GM23338 (cell line): ENCODE data around the gene PSMD13.

ENCODE experiments used
- CREB1 ChIP-seq: fragments of 250-450 bp; sonication (Bioruptor Pico); IDR thresholded peaks from 2 replicates; pipeline ENCODE4 v1.5.0; 2020; ENCODE audit warnings: low read depth, mild to moderate bottlenecking, moderate library complexity
- EZH2 ChIP-seq: fragments of 200-600 bp; sonication (generic); IDR thresholded peaks from one replicate; pipeline ENCODE4 v1.8.0; 2017; ENCODE audit warnings: antibody characterized with exemption, mild to moderate bottlenecking, low read depth; ENCODE audit not compliant: unreplicated experiment
- EZH2phosphoT487 ChIP-seq: fragments of 200-600 bp; sonication (generic); IDR thresholded peaks from one replicate; pipeline ENCODE4 v1.8.1; 2018; ENCODE audit warnings: antibody characterized with exemption; ENCODE audit not compliant: unreplicated experiment
- JUNB ChIP-seq: IDR thresholded peaks from one replicate; pipeline ENCODE4 v1.6.1; 2016; ENCODE audit warnings: antibody characterized with exemption; ENCODE audit not compliant: unreplicated experiment
- NANOG ChIP-seq: IDR thresholded peaks from 2 replicates; pipeline ENCODE4 v1.6.1; 2016; ENCODE audit warnings: antibody characterized with exemption, borderline replicate concordance
- POLR2AphosphoS5 ChIP-seq: IDR thresholded peaks from 2 replicates; pipeline ENCODE4 v1.6.1; 2016; ENCODE audit warnings: antibody characterized with exemption, low read depth
- REST ChIP-seq: IDR thresholded peaks from one replicate; pipeline ENCODE4 v1.6.1; 2018; ENCODE audit warnings: antibody characterized with exemption; ENCODE audit not compliant: unreplicated experiment
- STAT1 ChIP-seq: IDR thresholded peaks from one replicate; pipeline ENCODE4 v1.6.1; 2016; ENCODE audit warnings: antibody characterized with exemption; ENCODE audit not compliant: unreplicated experiment
- ZNF114 ChIP-seq: fragments of 250-450 bp; sonication (Bioruptor Pico); IDR thresholded peaks from 2 replicates; pipeline ENCODE4 v1.5.0; 2020; ENCODE audit warnings: mild to moderate bottlenecking, moderate library complexity
- ZNF331 ChIP-seq: fragments of 250-450 bp; sonication (Bioruptor Pico); IDR thresholded peaks from 2 replicates; pipeline ENCODE4 v1.5.0; 2020; ENCODE audit warnings: low read depth, mild to moderate bottlenecking, moderate library complexity
- ZNF462 ChIP-seq: fragments of 250-450 bp; sonication (Bioruptor Pico); IDR thresholded peaks from 2 replicates; pipeline ENCODE4 v1.5.0; 2020; ENCODE audit warnings: mild to moderate bottlenecking, moderate library complexity
- TF ChIP-seq, protein P1 (sequence below), 2 experiments: fragments of 200-600 bp in 1 of 2; sonication (generic) in 1 of 2; conservative IDR thresholded peaks; 2 replicates each; pipeline versions ENCODE4 v1.5.1 to v1.6.1; 2016 to 2017; ENCODE audit warnings: antibody characterized with exemption in 2 of 2, low read depth in 2 of 2, mild to moderate bottlenecking in 2 of 2, moderate library complexity in 1 of 2
- TF ChIP-seq, protein P2 (sequence below): IDR thresholded peaks from 2 replicates; pipeline ENCODE4 v1.6.1; 2016; ENCODE audit warnings: antibody characterized with exemption

- TF ChIP-seq, protein P1, sequence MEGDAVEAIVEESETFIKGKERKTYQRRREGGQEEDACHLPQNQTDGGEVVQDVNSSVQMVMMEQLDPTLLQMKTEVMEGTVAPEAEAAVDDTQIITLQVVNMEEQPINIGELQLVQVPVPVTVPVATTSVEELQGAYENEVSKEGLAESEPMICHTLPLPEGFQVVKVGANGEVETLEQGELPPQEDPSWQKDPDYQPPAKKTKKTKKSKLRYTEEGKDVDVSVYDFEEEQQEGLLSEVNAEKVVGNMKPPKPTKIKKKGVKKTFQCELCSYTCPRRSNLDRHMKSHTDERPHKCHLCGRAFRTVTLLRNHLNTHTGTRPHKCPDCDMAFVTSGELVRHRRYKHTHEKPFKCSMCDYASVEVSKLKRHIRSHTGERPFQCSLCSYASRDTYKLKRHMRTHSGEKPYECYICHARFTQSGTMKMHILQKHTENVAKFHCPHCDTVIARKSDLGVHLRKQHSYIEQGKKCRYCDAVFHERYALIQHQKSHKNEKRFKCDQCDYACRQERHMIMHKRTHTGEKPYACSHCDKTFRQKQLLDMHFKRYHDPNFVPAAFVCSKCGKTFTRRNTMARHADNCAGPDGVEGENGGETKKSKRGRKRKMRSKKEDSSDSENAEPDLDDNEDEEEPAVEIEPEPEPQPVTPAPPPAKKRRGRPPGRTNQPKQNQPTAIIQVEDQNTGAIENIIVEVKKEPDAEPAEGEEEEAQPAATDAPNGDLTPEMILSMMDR (conservative IDR thresholded peaks at IDR 0.05; ENCODE audit: low read depth in 2 of 2), result peak in 1 of 2 experiments; percentile 42; a peak in 1 of 4 replicates
- TF ChIP-seq EZH2 (no peak), POLR2AphosphoS5 (peak; percentile 34; the same call in 1 of the 2 replicates), JUNB (no peak), STAT1 (no peak), ZNF114 (CRISPR knock-in tag) (no peak), REST (no peak), CREB1 (CRISPR knock-in tag) (no peak), EZH2phosphoT487 (no peak), ZNF331 (CRISPR knock-in tag) (no peak), NANOG (no peak), ZNF462 (CRISPR knock-in tag) (no peak)
- TF ChIP-seq, protein P2, sequence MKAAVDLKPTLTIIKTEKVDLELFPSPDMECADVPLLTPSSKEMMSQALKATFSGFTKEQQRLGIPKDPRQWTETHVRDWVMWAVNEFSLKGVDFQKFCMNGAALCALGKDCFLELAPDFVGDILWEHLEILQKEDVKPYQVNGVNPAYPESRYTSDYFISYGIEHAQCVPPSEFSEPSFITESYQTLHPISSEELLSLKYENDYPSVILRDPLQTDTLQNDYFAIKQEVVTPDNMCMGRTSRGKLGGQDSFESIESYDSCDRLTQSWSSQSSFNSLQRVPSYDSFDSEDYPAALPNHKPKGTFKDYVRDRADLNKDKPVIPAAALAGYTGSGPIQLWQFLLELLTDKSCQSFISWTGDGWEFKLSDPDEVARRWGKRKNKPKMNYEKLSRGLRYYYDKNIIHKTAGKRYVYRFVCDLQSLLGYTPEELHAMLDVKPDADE, result no peak
Measured at GRCh38 chr11:297586-298405, 61.0 kb downstream of the PSMD13 start.
